Measurements from ENCODE around the gene PPP1CA.

DNA sequence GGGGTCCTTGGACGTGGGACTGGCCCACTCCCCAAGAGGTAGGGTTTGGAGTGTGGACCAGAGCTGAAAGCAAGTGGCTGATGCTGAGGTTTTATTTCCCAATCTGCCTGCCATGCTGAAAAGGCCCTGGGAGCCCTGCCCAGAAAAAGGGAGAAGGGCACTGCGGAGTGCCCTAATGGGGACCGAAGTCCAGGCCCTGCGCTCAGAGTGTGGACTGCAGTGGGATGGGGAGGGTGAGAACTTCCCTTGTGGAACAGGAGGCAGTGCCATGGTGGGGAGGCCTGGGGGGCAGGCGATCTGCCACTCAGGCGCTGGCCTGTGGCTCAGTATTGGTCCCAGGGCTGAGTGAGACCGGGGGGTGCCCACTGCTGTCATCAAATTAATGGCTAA is 46.6 kb upstream of the PPP1CA start:
- TF ChIP-seq EZH2 (IDR thresholded peaks at IDR 0.05) (no peak), POLR2AphosphoS5 (IDR thresholded peaks at IDR 0.05; ENCODE audit: borderline replicate concordance, low read depth, low read length) (no peak), FOXP2 (optimal IDR thresholded peaks at IDR 0.05; ENCODE audit: control extremely low read depth, extremely low read length, insufficient read depth) (no peak)
